GM18951 (cell line): ENCODE results near the gene PCDHB12.
"Not testable (repeated sequence)": the region's sequence is repeated elsewhere in the genome, so short reads cannot be mapped to it uniquely, and the experiment has no call there.

ENCODE experiments used
- POLR2A ChIP-seq: IDR thresholded peaks from 4 replicates; pipeline ENCODE4 v1.6.1; 2011; ENCODE audit warnings: mild to moderate bottlenecking; ENCODE audit not compliant: insufficient read length, insufficient read depth; ENCODE audit errors: extremely low read depth
- in situ Hi-C: fragments of 300-500 bp; cut with MboI; formaldehyde crosslinking; loops from one replicate; pipeline ENCODE4 v1.12.0; 2022; ENCODE audit warnings: low sequenced_read_pairs, mixed read lengths, inconsistent platforms; ENCODE audit not compliant: unreplicated experiment

The PCDHB12 gene

GRCh38 chr5:141208478-141208877 lies at the start of gene PCDHB12:
Gene PCDHB12, plus strand, starts transcription at chr5:141208719. Its CDS starts 189 bp downstream, at chr5:141208908.
- in situ Hi-C loops: no loop called here
- no peak for TF ChIP-seq POLR2A

- in situ Hi-C loops: no loop called here
- no peak for TF ChIP-seq POLR2A
Measured at GRCh38 chr5:141172381-141173204, 35.9 kb upstream of the PCDHB12 start, which contains the start of gene PCDHB7. Gene PCDHB7, plus strand, starts transcription at chr5:141172644. Its CDS starts 192 bp downstream, at chr5:141172836.

DNA sequence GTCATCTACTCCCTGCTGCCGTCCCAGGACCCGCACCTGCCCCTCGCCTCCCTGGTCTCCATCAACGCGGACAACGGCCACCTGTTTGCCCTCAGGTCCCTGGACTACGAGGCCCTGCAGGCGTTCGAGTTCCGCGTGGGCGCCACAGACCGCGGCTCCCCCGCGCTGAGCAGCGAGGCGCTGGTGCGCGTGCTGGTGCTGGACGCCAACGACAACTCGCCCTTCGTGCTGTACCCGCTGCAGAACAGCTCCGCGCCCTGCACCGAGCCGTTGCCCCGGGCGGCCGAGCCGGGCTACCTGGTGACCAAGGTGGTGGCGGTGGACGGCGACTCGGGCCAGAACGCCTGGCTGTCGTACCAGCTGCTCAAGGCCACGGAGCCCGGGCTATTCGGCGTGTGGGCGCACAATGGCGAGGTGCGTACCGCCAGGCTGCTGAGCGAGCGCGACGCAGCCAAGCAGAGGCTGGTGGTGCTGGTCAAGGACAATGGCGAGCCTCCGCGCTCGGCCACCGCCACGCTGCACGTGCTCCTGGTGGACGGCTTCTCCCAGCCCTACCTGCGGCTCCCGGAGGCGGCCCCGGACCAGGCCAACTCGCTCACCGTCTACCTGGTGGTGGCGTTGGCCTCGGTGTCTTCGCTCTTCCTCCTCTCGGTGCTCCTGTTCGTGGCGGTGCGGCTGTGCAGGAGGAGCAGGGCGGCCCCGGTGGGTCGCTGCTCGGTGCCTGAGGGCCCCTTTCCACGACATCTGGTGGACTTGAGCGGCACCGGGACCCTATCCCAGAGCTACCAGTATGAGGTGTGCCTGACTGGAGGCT lies 34.0 kb upstream of the PCDHB12 start:
- in situ Hi-C loops: not testable (repeated sequence)

GRCh38 chr5:141175933-141176332 lies 32.6 kb upstream of the PCDHB12 start:
- TF ChIP-seq POLR2A: no peak
- in situ Hi-C loops: no loop called here

GRCh38 chr5:141177577-141178191 lies 30.8 kb upstream of the PCDHB12 start, which contains the start of gene PCDHB8:
Gene PCDHB8, plus strand, starts transcription at chr5:141177790. Its CDS starts 245 bp downstream, at chr5:141178035.
- in situ Hi-C loops: not testable (repeated sequence)

- in situ Hi-C loops: not testable (repeated sequence)
Measured at GRCh38 chr5:141179371-141179770, 29.1 kb upstream of the PCDHB12 start.

GRCh38 chr5:141179876-141180275 lies 28.6 kb upstream of the PCDHB12 start:
- in situ Hi-C loops: not testable (repeated sequence)

- no peak for TF ChIP-seq POLR2A
- in situ Hi-C loops: no loop called here
Measured at GRCh38 chr5:141180313-141180712, 28.2 kb upstream of the PCDHB12 start.

DNA sequence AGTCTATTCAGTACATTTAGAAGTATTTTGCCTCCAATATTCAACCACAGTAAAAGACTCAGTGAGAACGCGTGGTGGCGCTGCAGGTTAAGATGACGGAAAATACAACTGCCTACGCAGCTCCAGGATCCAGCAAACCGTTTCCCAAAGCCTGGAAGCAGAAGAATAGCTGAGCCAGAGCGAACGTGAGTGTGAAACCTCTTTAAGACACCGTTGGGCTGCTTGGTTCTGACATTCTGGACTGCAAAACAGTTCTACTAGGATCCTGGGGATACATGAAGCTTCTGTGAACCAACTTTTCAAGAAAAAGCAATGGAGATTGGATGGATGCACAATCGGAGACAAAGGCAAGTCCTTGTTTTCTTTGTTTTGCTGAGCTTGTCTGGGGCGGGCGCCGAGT lies 26.3 kb upstream of the PCDHB12 start, which contains the start of gene PCDHB16:
TSS of gene PCDHB16 (plus strand) at position 140 of the 400 bp plus-strand sequence. CDS start at position 313, 173 bp downstream.
- no peak for TF ChIP-seq POLR2A
- in situ Hi-C loops: no loop called here

DNA sequence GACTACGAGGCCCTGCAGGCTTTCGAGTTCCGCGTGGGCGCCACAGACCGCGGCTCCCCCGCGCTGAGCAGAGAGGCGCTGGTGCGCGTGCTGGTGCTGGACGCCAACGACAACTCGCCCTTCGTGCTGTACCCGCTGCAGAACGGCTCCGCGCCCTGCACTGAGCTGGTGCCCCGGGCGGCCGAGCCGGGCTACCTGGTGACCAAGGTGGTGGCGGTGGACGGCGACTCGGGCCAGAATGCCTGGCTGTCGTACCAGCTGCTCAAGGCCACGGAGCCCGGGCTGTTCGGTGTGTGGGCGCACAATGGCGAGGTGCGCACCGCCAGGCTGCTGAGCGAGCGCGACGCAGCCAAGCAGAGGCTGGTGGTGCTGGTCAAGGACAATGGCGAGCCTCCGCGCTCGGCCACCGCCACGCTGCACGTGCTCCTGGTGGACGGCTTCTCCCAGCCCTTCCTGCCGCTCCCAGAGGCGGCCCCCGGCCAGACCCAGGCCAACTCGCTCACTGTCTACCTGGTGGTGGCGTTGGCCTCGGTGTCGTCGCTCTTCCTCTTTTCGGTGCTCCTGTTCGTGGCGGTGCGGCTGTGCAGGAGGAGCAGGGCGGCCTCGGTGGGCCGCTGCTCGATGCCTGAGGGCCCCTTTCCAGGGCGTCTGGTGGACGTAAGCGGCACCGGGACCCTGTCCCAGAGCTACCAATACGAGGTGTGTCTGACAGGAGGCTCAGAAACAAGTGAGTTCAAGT lies 24.2 kb upstream of the PCDHB12 start:
- in situ Hi-C loops: not testable (repeated sequence)

GRCh38 chr5:141186897-141187512 lies 21.5 kb upstream of the PCDHB12 start, which contains the start of gene PCDHB9:
Gene PCDHB9, plus strand, starts transcription at chr5:141187161. Its CDS starts 158 bp downstream, at chr5:141187319.
- in situ Hi-C loops: no loop called here
- TF ChIP-seq POLR2A: no peak

GRCh38 chr5:141188682-141189081 lies 19.8 kb upstream of the PCDHB12 start:
- in situ Hi-C loops: not testable (repeated sequence)

DNA sequence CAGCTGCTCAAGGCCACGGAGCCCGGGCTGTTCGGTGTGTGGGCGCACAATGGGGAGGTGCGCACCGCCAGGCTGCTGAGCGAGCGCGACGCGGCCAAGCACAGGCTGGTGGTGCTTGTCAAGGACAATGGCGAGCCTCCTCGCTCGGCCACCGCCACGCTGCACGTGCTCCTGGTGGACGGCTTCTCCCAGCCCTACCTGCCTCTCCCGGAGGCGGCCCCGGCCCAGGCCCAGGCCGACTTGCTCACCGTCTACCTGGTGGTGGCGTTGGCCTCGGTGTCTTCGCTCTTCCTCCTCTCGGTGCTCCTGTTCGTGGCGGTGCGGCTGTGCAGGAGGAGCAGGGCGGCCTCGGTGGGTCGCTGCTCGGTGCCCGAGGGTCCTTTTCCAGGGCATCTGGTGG lies 19.4 kb upstream of the PCDHB12 start:
- in situ Hi-C loops: not testable (repeated sequence)
